Measurements from ENCODE around the gene AQP5.

AQP5 gene

DNA sequence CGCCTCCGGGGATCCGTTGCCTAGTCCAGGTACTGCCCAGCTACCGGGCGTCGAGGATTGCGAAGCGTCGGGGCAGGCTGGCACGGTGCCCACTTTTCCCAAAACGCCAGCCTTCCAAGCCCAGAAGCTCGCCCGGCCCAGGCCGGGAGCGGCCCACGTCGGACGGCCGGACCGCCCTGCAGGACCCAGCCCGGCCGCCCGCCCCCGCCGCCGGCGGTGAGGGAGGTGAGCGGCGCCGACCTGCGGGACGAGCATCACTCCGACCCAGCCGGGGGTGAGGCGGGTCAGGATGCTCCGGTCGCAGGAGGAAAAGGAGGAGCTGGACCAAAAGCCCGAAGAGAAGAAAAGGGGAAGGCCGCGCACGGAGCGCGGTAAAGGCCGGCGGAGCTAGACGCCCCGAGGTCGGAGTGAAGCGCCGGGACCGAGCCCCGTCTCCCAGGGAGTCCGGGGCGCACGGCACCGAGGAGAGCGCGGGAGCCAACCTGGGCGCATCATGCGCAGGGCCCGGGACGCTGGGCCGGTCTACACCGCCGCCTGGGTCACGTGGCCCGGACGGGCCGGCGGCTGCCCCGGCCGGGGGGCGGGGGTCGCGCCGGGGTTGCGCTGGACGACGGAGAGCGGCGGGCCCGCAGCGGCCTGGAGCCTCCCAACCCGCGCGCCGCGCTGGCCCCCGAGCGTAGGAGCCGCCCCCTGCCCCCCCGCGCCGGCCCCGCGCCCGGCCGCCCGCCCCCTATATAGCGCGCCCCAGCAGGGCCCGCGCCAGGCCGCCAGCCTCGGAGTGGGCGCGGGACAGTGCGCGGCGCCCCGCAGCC lies at the start of gene AQP5:
Gene AQP5, plus strand, starts transcription at position 762 of the 812 bp plus-strand sequence. CDS start 146 bp downstream, outside the sequence.
- no peak for DNase-seq

DNA sequence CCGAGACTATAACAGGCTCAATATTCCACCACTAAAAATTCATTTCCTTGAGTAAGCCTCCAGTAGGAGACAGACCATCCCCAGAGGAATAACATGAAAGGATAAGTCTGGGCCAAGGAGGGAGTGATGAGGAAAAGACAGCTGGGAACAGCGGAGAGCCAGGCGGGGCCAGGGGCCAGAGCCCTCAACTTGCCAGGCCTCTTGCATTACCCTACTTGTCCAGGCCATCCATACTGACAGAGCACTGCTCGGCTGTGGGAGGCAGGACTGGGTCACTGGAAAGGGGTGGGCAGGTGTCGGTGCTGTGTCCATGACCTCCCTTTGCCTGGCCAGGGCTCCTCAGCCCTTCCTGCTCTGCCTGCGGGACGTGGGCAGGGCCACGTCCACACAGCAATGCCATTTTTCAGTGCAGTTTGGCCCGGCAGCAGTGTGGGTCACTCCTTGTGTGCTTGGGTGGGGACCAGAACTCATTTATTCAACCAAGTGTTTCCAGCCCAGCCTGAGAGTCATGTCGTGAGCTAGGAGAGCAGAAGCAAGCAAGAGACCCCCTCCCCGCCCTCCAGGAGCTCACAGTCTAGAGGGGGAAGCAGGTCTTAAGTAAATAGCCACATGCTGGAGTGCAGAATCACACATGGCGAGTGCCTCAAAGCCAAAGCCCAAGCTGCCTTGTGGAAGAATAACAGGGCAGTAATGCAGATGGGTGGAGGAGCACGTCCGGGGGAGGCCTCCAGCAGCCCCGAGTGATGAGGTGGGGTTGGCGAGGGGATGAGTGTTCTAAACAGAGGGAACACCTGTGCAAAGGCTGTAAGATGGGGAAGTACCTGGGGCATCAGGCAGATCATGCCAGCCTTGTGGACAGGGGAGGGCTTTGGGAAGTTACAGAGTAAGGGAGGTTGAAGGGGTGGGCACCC lies 49.1 kb upstream of the AQP5 start:
- DNase-seq = peak; percentile 3

DNA sequence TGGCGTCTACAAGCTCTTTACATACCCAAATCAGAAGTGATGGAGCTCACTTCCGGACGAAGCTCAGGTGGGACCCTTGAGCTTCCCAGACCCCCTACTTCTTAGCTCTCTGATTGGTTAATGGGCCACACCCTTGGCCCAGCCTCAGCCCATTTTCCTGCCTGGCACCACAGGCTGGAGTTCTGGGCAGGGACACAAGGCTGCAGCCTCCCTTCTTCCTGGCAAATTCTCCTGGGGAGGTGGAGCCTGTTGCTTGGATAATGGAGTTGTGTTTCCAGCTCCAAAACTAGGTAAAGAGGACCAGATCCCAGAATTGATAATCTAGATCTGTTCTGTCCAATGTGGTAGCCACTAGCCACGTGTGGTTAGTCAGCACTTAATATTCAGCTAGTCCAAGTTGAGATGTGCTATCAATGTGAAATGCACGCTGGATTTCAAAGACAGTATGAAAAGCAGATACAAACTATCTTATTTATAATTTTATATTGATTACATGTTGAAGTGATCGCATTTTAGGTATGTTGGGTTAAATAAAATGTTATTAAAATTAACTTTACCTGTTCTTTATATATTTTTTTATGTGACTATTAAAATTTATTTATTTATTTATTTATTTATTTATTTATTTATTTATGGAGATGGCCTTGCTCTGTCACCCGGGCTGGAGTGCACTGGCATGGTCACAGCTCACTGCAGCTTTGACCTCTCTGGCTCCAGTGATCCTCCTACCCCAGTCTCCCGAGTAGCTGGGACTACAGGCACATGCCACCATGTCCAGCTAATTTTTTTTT lies 45.3 kb upstream of the AQP5 start:
- no peak for DNase-seq

DNA sequence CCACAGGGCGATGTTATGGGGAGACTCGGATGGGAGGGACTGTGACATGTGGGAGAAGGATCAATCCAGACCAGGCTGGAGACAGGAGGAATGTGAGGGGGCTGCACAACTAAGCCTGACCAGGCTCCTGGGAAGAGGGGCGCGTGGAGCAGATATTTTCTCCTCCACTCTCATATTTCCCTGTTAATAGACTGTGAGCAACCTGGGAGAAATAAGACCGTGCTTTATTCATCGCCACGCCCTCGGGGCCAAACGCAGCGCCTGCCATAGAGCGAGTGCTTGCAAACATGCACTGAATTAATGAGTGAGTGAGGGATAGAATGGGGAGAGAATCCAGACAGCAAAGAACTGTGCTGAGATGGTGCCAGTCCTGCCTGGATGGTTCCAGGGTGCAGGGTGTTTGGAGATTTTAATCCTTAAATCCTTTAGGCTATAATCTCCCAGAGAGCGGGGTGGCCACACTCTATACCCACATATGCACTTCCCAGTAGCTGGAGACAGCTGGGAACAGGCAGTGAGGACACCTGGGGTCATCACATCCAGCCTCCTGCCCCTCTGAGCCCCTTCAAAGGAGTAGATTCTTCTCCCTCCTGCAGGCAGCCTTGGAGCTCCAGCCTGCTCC lies 44.4 kb upstream of the AQP5 start:
- no peak for DNase-seq

- DNase-seq = no peak
Measured at GRCh38 chr12:49917788-49918173, 43.9 kb upstream of the AQP5 start.

GRCh38 chr12:49920241-49920914 lies 41.3 kb upstream of the AQP5 start:
- DNase-seq = no peak

DNA sequence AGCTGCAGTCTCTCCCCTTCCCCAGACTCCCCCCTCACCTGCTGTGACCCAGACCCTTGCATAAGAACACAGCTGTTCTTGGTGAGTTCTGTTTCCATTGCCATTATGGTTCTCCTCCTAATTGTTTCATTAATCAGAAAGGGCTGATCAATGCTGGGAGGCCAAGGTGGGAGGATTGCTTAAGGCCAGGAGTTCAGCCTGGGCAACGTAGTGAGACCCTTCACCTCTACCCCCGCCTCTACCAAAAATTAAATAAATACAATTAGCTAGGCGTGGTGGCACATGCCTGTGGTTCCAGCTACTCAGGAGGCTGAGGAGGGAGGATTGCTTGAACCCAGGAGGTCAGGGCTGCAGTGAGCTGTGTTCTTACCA lies 40.8 kb upstream of the AQP5 start:
- no peak for DNase-seq

- no peak for DNase-seq
Measured at GRCh38 chr12:49921299-49921698, 40.4 kb upstream of the AQP5 start.

GRCh38 chr12:49921936-49922335 lies 39.7 kb upstream of the AQP5 start:
- no peak for DNase-seq

- no peak for DNase-seq
Measured at GRCh38 chr12:49922349-49923034, 39.2 kb upstream of the AQP5 start.

- no peak for DNase-seq
Measured at GRCh38 chr12:49923035-49923644, 38.5 kb upstream of the AQP5 start.

- no peak for DNase-seq
Measured at GRCh38 chr12:49923880-49924556, 37.7 kb upstream of the AQP5 start.

DNA sequence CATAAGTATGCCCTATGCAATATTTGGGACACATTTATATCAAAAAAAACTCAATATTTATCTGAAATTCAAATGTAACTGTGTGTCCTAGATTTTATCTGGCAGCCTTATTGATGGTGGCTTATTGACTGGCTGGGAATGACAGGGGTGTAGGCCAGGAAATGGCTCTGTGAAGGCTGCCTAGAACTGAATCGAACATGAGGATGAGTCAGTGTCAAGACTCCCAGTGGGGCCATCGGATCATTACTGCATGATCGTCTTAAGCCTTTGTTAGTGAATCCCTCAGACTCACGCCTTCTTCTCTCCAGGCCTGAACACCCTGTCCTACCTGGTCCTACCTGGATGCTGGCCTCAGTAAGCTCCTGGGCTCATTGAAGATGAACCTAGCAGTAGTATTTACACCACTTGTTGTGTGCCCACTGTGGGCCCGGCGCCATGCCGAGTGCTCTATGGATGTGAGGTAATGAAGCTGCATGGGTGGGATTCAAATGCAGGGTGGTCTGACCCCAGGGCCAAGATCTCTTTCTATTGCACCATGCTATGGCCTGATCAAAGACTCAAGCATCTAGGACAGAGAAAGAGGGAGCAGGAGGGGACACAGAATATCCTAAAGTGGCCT lies 36.9 kb upstream of the AQP5 start:
- DNase-seq = no peak

DNA sequence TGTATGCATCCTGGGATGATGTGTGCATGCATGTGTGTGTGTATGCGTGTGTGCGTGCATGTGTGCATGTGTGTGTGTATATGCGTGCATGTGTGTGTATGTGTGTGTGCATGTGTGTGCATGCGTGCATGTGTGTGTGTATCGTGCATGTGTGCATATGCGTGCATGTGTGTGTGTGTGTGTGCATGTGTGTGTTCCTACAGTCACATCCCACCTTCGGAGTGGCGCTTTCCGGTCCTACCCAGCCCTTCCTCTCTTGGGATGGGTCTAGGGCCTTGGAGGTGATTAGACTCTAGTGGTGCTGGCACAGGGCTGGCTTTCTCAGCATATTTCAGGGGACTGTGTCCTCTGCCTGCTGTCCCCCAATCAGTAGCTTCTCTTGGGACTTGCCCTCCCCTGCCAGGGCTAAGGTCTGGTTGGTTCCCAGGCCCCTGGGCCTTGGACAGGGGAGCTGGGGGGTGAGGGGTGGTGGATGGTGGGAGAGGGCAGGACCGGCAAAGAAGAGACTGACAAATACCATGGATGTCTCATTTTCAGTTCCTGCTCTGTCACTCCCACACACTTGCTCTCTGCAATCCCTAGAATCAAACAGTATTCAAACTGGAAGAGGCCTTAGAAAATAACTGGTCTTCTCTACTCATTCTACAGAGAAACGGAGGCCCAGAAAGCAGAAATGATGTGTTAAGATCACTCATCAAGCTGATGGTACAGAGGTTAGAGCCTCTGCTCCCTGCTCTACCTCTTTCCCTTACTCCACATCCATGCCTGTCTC lies 36.1 kb upstream of the AQP5 start:
- no peak for DNase-seq

DNA sequence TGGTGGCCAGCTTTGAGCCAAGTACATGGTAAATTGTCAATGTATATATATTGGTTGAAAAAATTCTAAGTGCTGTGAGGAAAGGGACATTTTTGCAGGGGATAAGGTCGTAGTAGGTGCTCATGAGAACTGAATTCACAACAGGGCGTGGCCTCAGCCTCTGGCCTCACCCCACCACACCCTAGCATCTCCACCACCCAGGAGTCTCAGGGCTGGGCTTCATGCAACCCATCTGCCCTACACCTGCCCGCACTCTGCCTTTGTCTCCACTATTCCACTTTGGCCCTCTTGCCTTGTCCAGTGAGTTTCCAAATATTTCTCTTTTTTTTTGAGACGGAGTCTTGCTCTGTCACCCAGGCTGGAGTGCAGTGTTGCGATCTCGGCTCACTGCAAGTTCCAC lies 33.2 kb upstream of the AQP5 start:
- DNase-seq = no peak

DNA sequence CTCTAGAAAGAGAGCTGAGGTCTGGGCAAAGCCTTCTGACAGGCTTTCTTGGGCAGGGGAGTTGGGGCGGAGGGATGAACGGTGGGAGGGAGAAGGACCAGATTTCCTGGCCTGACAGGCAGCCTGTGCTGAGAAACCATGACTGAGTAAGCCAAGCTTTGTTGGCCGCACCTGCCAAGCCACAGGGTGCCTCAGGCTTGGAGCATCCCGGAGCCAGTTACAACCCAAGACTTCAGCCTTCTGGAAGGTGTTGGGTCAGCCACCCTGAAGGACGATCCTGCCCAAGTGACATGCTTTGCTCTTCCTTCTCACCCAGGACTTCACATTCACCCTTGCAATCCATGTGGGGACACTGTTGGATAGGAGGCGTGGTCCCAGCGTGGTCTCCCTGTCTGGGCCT lies 32.1 kb upstream of the AQP5 start:
- no peak for DNase-seq

GRCh38 chr12:49930515-49931288 lies 31.0 kb upstream of the AQP5 start:
- DNase-seq = no peak

- DNase-seq = no peak
Measured at GRCh38 chr12:49932023-49932422, 29.6 kb upstream of the AQP5 start.

Measured in activated T-cell treated with anti-CD3 and anti-CD28 coated beads, Interleukin-2, amount 50 U/mL, for 1 hour (primary cell).